ENCODE data around the gene BRIP1.
"Not testable (repeated sequence)": the region's sequence is repeated elsewhere in the genome, so short reads cannot be mapped to it uniquely, and the experiment has no call there.

The BRIP1 gene

DNA sequence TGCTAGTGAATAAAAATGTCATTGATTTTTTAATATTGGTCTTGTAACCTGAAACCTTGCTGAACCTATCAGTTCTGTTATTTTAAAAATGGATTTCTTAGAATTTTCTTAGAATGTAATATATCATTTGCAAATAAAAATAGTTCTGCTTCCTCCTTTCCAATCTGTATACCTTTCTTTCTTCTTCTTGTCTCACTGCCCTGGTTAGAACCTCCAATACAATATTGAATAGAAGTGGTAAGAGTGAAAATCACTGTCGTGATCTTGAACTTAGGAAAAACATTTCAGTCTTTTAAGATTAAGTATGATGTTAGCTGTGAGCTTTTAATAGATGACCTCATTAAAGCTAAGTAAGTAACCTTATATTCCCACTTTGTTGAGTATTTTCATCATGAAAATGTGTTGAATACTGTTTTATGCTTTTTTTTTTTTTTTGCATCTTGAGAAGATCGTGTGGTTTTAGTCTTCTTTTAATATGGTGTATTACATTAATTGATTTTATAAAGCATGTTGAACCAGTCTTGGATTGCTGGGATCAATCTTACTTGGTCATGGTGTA is 167.5 kb downstream of the BRIP1 start:
- no peak for DNase-seq (ENCODE audit: low spot score)

- no peak for DNase-seq (ENCODE audit: low spot score)
These were observed 169.2 kb downstream of the BRIP1 start for GRCh38 chr17:61694095-61694494.

DNA sequence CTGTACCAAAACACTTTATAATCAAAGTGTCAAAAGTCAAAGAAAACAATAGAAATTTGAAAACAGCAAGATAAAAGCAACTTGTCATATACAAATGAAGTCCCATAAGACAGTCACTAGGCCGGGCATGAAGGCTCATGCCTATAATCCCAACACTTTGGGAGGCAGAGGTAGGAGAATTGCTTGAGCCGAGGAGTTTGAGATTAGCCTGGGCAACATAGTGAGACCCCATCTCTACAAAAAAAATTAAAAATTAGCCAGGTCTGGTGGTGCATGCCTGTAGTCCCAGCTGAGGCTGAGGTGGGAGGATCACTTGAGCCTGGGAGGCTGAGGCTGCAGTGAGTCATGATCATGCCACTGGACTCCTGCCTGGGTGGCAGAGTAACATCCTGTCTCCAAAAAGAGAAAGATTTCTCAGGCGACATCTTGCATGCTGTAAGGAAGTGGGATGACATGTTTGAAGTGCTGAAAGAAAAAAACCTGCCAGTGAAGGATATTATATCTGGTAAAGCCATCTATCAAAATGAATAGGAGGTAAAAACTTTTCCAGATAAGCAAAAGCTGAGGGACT is 173.6 kb downstream of the BRIP1 start:
- DNase-seq (ENCODE audit: low spot score): no peak

GRCh38 chr17:61687769-61688168 is 175.6 kb downstream of the BRIP1 start:
- DNase-seq (ENCODE audit: low spot score): no peak

- DNase-seq (ENCODE audit: low spot score): no peak
These were observed 177.2 kb downstream of the BRIP1 start for GRCh38 chr17:61686113-61686512.

GRCh38 chr17:61684818-61685217 is 178.5 kb downstream of the BRIP1 start:
- DNase-seq (ENCODE audit: low spot score): no peak

DNA sequence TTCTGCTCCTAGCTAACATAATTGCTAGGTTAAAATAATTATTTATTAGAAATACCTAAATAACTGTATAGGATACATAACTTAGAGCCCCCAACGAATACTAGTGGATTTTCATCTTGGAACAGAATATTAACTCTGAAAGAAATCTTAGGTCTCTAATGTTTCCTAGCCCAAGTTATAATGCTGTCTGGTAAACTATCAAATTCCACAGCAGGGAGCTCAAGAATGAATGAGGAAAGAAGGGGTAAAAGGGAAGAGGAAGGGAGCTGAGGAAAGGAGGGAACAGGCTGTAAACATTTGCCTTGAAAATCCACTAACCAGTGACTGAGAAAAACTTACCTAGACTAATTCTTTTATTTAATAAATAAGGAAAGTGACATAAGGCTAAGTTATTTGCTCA is 179.2 kb downstream of the BRIP1 start:
- DNase-seq (ENCODE audit: low spot score): no peak

GRCh38 chr17:61683466-61683865 is 179.9 kb downstream of the BRIP1 start:
- no peak for DNase-seq (ENCODE audit: low spot score)

DNA sequence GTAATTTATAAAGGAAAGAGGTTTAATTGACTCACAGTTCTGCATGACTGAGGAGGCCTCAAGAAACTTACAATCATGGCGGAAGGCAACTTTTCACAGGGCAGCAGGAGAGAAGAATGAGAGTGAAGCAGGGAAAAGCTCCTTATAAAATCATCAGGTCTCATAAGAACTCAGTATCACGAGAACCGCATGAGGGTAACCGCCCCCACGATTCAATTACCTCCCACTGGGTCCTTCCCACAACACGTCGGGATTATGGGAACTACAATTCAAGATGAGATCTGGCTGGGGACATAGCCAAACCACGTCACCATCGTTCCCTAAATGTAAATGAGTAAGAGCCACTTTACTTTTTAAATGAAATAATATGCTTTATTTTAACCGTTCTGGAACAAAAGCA is 182.4 kb downstream of the BRIP1 start:
- DNase-seq (ENCODE audit: low spot score): no peak

DNA sequence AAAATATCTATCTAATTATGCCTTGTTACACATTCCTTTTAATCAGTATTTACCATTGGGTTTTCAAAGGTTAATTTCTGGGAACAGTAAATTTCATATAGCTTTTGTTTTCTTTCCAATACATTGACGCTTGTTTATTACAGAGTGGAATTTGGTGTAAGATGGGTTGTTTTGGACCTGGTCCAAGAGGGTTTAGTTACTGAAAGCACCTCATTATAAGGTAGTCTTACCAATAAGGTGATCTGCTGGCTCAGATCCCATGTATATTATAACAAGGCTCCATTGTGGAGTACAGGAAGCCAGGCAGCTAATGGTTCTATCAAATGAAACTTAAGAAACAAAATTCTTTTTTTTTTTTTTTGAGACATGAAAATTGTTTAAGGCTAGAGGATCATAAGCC is 185.0 kb downstream of the BRIP1 start:
- DNase-seq (ENCODE audit: low spot score): no peak

DNA sequence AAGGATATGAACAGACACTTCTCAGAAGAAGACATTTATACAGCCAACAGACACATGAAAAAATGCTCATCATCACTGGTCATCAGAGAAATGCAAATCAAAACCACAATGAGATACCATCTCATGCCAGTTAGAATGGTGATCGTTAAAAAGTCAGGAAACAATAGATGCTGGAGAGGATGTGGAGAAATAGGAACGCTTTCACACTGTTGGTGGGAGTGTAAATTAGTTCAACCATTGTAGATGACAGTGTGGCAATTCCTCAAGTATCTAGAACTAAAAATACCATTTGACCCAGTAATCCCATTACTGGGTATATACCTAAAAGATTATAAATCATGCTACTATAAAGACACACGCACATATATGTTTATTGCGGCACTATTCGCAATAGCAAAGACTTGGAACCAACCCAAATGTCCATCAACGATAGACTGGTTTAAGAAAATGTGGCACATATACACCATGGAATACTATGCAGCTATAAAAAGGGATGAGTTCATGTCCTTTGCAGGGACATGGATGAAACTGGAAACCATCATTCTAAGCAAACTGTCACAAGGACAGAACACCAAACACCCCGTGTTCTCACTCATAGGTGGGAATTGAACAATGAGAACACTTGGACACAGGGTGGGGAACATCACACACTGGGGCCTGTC is 186.0 kb downstream of the BRIP1 start:
- DNase-seq (ENCODE audit: low spot score): not testable (repeated sequence)

- DNase-seq (ENCODE audit: low spot score): not testable (repeated sequence)
These were observed 186.8 kb downstream of the BRIP1 start for GRCh38 chr17:61676522-61676921.

GRCh38 chr17:61674609-61675008 is 188.7 kb downstream of the BRIP1 start:
- DNase-seq (ENCODE audit: low spot score): not testable (repeated sequence)

- not testable (repeated sequence) for DNase-seq (ENCODE audit: low spot score)
These were observed 190.1 kb downstream of the BRIP1 start for GRCh38 chr17:61673019-61673897.

- DNase-seq (ENCODE audit: low spot score): no peak
These were observed 191.2 kb downstream of the BRIP1 start for GRCh38 chr17:61672140-61672539.

DNA sequence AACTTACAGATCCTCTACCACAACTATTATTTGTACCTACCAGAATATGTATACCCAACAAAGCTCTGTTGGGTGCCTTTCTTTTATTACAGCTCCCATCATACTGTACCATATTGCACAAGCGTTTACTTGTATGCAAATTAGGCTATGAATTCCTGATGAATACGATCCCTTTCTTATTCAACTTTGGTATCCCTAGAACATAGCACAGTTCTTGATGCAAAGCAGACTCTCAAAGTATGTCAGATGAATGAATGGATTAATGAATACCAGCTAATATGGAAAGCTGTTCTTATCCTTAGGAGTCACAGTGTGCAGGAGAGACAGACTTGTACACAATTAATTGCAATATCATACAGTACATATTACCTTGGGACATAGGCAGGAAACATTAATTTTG is 192.6 kb downstream of the BRIP1 start:
- no peak for DNase-seq (ENCODE audit: low spot score)

GRCh38 chr17:61669522-61669921 is 193.8 kb downstream of the BRIP1 start:
- DNase-seq (ENCODE audit: low spot score): no peak

DNA sequence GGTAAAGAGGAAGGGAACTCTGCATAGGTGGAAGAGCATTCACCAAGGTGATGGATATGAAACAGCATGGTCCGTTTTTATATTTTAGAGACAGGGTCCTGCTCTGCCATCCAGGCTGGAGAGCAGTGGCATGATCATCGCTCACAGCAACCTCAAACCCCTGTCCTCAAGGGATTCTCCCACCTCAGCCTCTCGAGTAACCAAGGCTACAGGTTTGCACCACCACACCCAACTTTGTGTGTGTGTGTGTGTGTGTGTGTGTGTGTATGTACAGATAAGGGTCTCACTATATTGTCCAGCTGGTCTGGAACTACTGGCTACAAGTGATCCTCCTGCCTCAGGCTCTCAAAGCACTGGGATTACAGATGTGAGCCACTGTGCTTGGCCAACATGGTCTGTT is 194.8 kb downstream of the BRIP1 start:
- no peak for DNase-seq (ENCODE audit: low spot score)

DNA sequence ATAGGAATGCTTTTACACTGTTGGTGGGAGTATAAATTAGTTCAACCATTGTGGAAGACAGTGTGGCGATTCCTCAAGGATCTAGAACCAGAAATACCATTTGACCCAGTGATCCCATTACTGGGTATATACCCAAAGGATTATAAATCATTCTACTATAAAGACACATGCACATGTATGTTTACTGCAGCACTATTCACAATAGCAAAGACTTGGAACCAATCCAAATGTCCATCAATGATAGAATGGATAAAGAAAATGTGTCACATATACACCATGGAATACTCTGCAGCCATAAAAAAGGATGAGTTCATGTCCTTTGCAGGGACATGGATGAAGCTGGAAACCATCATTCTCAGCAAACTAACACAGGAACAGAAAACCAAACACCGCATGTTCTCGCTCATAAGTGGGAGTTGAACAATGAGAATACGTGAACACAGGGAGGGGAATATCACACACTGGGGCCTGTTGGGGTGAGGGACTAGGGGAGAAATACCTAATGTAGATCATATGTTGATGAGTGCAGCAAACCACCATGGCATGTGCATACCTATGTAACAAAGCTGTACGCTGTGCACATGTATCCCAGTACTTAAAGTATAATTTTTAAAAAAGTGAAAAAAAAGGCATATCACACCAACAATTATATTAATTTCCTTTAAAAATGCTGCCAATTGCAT is 196.8 kb downstream of the BRIP1 start:
- not testable (repeated sequence) for DNase-seq (ENCODE audit: low spot score)

GRCh38 chr17:61663310-61663709 is 200.0 kb downstream of the BRIP1 start:
- DNase-seq (ENCODE audit: low spot score): no peak

DNA sequence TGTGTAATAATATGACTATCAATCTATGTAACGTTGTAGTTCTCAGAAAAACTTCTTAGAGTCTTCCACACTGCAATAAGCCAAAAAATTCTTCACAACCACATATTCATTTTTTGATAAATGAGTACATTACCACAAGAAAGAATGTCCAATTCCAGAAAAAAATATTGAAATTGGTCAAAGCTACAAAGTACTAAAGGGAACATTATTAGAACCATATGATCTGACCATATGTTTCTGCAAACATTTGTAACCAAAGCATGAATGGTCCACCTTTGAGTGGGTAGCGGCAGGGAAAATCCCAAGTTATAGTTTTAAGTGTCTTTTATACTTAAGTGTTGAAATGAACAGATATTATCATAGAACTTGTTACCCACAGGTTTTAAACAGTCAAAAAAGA is 200.6 kb downstream of the BRIP1 start:
- DNase-seq (ENCODE audit: low spot score): no peak

- no peak for DNase-seq (ENCODE audit: low spot score)
These were observed 201.1 kb downstream of the BRIP1 start for GRCh38 chr17:61662186-61662585.

All from CD4-positive, alpha-beta T cell treated with Interleukin-2 at 100 ng/mL for 4 hours (primary cell).